Measurements from ENCODE around the gene INAVA. TPM values are rescaled to one million over a fixed set of nuclear protein-coding genes. Genes with fewer than 3 reads are reported as not detected.

The INAVA gene
- total and polyA plus RNA-seq, 2 of the 13 experiments (the other 11 are each of a cell fraction or from before 2014, with no cell fraction given), result 6.0 to 13.5 TPM

DNA sequence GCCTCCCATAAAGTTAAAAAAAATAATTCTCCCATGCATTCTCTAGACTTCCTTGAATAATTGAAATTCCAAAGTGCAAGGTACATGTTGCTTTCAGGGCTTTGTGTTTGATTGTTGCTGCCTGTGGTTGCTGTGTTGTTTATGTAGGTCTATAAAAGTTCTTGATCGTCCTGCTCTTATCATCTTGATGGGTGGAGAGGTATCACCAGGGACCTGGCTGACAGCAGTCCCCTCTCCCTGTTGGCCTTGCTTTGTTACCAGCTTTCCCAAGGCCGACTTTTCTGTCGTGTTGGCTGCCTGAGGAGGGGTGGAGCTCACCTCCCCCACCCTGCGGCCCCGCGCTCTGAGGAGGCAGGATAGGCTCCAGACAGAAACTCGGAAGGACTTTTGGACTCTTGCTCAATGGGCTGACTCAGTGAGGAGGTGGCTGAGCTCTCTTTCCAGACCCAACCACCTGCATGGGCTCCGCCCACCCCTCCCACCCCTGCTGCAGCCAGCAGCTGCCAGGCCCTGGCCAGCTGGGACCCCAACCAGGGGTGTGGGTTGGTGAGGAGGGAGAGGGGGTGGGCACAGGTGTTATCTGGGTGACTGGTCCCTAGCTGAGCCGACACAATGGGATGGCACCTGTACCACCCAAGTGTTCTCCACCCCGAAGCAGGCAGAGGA, 2.0 kb downstream of the INAVA start (continued):
- TF ChIP-seq, protein P1, sequence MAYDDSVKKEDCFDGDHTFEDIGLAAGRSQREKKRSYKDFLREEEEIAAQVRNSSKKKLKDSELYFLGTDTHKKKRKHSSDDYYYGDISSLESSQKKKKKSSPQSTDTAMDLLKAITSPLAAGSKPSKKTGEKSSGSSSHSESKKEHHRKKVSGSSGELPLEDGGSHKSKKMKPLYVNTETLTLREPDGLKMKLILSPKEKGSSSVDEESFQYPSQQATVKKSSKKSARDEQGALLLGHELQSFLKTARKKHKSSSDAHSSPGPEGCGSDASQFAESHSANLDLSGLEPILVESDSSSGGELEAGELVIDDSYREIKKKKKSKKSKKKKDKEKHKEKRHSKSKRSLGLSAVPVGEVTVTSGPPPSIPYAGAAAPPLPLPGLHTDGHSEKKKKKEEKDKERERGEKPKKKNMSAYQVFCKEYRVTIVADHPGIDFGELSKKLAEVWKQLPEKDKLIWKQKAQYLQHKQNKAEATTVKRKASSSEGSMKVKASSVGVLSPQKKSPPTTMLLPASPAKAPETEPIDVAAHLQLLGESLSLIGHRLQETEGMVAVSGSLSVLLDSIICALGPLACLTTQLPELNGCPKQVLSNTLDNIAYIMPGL (CRISPR knock-in tag; IDR thresholded peaks at IDR 0.05; ENCODE audit: borderline replicate concordance in 1 of 2, low read depth in 1 of 2), result peak; percentile 32 to 57; a peak in 1 of 4 replicates
- TF ChIP-seq ZNF10 (CRISPR knock-in tag; IDR thresholded peaks at IDR 0.05; ENCODE audit: borderline replicate concordance, low read depth) (no peak), SRSF4 (IDR thresholded peaks at IDR 0.05; ENCODE audit: low read depth, low read length, poor library complexity, severe bottlenecking) (no peak), ZNF230 (CRISPR knock-in tag; IDR thresholded peaks at IDR 0.05) (0 out of 2 replicates have a peak, but pooled peaks have one; percentile 41), HOXA3 (CRISPR knock-in tag; IDR thresholded peaks at IDR 0.05) (peak; percentile 81), MXI1 (IDR thresholded peaks at IDR 0.05; ENCODE audit: borderline replicate concordance, low read depth, low read length) (peak; percentile 63; the same call in 1 of the 3 replicates), ZNF75D (CRISPR knock-in tag; IDR thresholded peaks at IDR 0.05; ENCODE audit: borderline replicate concordance) (no peak), TEAD3 (CRISPR knock-in tag; optimal IDR thresholded peaks at IDR 0.05; ENCODE audit: borderline replicate concordance) (peak; percentile 78), ZZZ3 (CRISPR knock-in tag; IDR thresholded peaks at IDR 0.05; ENCODE audit: borderline replicate concordance) (no peak), DPF2 (CRISPR knock-in tag; IDR thresholded peaks at IDR 0.05; ENCODE audit: borderline replicate concordance, low read depth) (peak; percentile 93), RFX3 (CRISPR knock-in tag; IDR thresholded peaks at IDR 0.05) (no peak), ZNF3 (CRISPR knock-in tag; IDR thresholded peaks at IDR 0.05) (peak; percentile 52; the same call in 1 of the 2 replicates), JUN (CRISPR knock-in tag; IDR thresholded peaks at IDR 0.05) (no peak; the same call in 1 of the 2 replicates), ZNF775 (CRISPR knock-in tag; IDR thresholded peaks at IDR 0.05; ENCODE audit: borderline replicate concordance) (no peak), ZNF382 (CRISPR knock-in tag; IDR thresholded peaks at IDR 0.05; ENCODE audit: borderline replicate concordance) (no peak), KDM1A (CRISPR knock-in tag; IDR thresholded peaks at IDR 0.05) (no peak), DMAP1 (CRISPR knock-in tag; IDR thresholded peaks at IDR 0.05) (peak; percentile 93)
- TF ChIP-seq, protein P2, sequence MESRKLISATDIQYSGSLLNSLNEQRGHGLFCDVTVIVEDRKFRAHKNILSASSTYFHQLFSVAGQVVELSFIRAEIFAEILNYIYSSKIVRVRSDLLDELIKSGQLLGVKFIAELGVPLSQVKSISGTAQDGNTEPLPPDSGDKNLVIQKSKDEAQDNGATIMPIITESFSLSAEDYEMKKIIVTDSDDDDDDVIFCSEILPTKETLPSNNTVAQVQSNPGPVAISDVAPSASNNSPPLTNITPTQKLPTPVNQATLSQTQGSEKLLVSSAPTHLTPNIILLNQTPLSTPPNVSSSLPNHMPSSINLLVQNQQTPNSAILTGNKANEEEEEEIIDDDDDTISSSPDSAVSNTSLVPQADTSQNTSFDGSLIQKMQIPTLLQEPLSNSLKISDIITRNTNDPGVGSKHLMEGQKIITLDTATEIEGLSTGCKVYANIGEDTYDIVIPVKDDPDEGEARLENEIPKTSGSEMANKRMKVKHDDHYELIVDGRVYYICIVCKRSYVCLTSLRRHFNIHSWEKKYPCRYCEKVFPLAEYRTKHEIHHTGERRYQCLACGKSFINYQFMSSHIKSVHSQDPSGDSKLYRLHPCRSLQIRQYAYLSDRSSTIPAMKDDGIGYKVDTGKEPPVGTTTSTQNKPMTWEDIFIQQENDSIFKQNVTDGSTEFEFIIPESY (CRISPR knock-in tag; IDR thresholded peaks at IDR 0.05), result peak; percentile 51; the same call in 1 of the 2 replicates
- TF ChIP-seq, protein P3, sequence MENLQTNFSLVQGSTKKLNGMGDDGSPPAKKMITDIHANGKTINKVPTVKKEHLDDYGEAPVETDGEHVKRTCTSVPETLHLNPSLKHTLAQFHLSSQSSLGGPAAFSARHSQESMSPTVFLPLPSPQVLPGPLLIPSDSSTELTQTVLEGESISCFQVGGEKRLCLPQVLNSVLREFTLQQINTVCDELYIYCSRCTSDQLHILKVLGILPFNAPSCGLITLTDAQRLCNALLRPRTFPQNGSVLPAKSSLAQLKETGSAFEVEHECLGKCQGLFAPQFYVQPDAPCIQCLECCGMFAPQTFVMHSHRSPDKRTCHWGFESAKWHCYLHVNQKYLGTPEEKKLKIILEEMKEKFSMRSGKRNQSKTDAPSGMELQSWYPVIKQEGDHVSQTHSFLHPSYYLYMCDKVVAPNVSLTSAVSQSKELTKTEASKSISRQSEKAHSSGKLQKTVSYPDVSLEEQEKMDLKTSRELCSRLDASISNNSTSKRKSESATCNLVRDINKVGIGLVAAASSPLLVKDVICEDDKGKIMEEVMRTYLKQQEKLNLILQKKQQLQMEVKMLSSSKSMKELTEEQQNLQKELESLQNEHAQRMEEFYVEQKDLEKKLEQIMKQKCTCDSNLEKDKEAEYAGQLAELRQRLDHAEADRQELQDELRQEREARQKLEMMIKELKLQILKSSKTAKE (CRISPR knock-in tag; IDR thresholded peaks at IDR 0.05; ENCODE audit: borderline replicate concordance), result peak; percentile 97
